AG20443 (cell line): ENCODE measurements around the gene SLIT3.
A peak's percentile ranks its signal among the peaks of the same experiment; 100 is the strongest.

Experiments used
- DNase-seq: peaks from one replicate; pipeline ENCODE4 v3.0.0; 2012; ENCODE audit warnings: low spot score, mixed read lengths

Gene SLIT3

DNA sequence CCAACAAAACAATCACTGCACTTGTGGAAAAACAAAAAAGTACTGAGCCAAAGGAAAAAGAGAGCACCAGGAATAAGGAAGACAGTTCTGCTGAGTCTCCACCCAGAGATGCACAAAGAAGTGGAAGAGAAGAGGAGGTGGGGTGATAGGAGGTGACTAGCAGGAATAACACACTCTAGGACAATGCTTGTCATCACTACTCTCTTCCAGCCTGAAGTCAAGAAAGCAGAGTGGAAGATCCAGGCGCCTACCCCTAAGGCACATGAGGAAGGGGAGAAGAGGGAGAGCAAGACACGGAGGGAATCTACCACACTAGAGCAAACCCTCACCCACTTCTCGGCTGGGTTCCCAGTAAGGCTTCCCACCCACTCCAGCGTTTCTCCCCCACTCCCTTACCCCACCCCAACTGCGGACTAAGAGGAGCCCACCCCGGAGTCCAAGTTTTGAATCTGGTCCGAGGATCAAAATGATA lies 1.7 kb downstream of the SLIT3 start:
- peak; percentile 26 for DNase-seq

DNA sequence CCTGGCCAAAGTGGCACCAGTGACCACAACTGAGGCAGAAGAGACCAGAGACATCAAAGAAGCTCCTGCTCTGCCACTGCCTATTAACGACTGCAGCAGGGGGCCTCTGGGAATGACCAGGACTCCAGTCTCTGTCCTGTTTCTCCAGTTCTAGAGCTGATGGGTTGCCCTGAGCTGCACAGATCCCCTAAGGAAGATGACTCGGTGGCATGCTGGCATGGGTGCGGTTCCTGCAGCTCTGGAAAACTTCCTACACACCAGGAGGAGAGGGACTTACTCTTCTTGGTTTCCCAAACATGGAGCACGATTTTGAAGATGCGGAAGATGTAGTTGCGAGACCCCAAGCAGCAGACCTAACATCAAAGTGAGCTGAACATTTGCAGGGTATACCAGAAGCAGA lies 2.7 kb downstream of the SLIT3 start:
- no peak for DNase-seq

DNA sequence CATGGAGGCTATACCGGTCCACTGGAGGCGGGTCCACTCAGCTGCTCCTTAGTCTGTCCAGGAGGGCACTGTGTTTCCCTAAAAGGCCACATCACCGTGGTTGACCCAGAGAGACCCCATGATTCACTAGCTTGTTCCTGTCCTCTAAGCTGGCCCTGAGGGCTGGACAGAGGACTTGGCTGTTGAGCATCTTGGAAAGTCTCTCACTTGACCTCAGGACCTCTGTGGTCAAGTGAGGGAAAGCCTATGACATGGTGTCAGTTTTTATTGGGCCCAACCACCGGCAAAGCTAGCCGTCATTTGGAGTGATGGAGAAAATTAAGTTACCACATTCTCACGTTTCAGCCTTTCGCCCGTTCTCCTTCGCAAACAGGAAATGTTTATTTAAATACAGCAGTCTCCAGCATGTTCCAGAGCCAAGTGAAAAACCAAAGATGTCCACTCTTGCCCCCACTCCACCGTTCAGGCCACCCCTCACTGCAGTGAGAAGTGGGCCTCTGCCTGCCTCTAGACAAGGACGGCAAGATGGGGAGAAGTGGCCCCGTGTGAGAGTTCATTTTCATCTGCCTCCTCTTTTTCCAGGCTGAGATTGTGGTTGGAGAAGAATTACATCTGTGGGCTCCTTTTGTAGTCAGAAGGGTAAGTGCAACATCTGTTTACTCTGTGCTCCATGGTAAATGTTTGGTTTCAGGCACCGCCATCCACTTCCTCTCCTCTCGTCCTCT lies 4.4 kb downstream of the SLIT3 start:
- DNase-seq: peak; percentile 85

DNA sequence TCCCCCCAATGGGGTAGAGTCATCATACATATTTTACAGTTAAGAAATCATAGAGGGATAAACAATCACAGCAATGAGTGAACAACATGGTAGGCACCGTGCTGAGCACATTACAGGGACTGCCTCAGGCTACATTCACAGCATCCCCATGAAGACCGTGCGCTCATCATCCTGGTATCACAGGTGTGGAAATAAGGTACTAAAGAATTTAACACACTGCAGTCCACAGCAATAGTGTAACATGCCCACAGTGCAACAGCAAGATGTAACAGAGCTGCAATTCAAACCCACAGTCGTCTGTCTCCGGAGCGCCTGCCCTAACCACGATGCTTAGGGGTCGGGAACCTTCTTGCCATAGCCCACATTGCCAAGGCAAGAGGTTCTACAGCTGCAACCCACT lies 5.6 kb downstream of the SLIT3 start:
- no peak for DNase-seq

DNA sequence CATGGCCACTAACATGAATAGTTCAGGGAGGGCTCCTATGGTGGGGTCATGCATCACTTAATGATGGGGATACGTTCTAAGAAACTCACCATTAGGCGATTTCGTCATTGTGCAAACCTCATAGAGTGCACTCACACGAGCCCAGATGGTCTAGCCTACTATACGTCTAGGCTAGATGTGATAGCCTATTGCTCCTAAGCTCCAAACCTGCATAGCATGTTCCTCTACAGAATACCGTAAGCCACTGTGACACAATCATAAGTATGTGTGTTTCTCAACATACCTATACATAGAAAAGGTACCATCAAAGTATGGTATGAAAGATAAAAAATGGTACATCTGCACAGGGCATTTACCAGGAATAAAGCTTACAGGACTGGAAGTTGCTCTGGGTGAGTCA lies 6.3 kb downstream of the SLIT3 start:
- DNase-seq: no peak

DNA sequence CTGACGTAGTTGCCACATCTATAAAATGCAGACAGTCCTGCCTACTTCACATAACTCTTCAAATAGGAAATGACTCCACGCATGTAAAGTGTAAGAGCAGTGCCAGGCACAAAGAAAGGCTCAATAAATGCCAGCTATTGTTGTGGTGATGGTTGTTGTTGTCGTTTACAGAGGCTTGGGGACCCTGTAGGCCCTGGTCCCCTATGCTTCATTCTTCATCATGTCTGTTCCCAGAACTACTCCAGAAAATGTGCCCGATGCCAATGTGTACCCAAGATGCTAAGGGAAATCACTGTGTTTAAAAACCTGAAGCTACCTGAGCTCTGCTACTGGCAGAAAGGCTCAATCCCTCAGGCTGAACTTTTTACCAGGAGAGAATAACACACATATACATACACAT lies 9.1 kb downstream of the SLIT3 start:
- DNase-seq: no peak

DNA sequence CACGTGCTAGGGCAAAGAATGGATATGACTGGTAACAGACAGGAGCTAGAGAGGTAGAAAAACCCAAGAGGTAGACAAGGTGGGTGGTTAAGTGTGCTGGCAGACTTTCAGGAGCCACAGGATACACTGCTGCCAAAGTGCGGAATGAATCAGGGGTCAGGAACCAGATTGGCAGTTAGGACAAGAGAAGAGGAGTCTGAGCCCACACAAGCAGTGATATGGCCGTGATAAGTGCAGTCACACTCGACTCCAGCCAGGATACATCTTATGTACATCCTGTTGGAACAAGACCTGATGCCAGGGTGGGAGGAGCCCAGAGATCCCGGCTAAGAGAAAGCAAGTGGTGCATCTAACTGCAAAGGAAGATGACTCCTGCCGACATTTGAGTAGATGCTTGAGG lies 10.0 kb downstream of the SLIT3 start:
- DNase-seq: no peak

DNA sequence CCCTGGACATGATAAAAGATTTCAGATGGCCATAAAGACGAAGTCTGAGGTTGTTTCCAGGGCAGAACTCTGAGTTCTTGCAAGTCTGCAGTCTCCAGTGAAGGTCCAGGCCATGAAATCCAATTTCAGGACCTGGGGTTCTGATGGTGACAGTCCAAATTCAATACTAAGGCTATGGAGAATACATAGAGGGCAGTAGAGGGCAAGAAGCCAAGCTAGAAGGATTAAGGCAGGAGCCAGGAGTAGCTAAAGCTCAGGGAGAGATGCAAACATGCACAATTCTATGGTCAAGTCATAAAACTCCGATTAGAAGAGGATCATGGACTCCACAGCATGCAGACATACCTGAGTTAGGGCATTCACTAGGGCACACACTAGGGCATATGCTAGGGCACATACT lies 11.4 kb downstream of the SLIT3 start:
- no peak for DNase-seq

DNA sequence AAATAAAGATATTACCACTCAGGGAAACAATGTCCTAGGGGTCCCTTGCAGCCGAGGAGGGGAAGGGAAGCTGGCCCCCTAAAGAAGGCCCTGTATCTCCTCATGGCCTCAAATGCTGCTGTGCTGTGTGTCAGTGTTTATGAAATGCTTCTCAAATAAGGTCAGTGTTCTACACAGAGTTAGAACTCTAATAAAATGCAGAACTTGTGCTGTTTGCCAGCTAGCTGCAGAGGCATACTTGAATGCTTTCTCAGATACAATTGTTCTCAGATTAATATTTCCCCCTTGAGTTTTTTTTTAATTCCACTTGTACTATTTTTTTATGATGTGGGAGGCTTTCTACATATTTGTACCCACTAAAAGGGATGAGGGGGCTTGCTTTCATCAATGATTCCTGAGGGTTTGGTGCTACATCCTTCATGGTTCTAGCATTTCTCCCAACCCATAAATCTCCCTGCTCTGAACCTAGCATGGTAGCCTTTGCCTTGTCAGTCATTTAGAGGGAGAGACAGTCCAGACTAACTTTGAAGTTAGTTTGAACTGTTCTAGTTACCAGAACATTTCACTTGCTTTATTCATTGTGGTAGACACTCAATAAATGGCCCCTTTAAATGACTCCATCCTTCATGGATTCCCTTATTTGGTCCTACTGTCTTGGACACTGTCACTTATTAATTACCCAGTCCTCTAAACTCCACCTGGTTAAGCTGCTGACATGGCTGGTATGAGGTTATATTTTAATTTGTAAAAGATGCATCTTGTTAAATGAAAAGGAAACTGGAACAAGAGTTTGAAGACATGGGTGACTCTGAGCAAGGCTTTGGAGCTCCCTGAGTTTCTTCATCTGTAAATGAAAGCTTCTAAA lies 12.6 kb downstream of the SLIT3 start:
- DNase-seq: no peak

DNA sequence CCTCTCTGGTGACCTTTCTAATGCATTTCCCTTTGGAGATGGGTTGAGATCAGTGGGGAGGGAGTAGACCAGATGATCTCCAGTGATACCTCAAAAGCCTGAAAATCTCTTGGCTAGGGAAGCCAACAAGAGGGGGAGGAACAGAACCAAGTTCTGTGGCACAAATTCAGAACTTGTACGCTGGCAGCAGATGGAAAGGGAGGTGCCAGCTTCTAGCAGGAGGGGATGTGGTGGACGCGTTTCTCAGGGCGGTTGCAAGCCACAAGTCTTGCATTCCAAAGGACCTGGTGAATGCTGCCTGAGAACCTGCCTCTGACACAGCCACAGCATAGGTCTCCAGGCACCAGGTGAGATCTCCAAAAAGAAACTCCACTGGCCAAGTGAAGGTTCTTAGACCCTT lies 13.4 kb downstream of the SLIT3 start:
- DNase-seq: no peak

DNA sequence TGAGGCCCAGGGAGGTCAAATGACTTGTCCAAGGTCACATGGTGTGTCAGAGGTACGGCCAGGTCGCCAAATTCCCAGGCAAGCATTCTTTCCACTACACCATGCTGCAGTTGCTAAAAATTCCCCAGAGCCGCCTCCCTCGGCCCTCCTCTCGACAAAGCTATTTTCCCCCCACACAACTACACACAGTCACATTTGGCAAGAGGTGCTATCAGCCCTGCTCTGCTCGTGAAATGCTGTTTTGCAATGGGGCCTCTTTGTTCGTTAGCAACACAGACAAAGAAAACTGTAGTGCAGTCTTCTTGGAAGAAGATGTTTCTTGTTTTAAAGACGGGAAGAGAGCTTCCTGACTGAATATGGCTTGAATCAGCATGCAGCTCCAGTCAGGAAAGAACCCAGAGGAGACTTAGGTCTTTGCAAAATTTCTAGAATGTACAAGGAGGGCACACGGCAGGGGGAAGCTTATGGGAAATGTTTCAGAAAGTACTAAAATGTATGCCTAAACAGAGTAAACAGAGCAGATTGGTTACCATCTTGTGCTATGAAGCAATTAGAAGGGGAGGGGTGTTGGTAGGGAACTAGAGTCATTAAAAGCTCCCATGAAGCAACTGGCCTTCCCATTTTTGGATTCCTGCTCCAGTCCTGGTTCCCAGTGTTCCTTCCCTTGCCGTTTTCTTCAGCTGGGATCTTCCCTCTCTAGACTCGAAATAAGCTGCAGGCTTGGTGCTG lies 14.2 kb downstream of the SLIT3 start:
- DNase-seq: no peak

DNA sequence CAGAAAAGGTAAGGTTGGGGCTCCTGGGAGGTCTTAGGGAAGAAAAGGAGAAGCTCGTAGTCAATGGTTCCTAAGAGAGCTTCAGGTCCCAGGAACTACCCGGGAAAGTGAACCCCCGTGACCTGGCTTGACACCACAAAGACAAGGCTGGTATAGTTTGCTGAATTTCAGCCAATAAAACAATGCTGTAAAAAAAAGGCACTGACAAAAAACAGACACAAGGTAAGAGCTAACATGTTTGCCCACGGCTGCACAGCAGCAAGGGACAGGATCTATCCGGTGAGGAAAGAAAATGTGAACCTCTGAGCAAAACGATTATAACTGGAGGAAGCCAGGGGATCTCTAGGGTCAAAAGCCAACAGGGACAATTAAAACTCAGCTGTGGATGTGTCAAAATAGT lies 17.1 kb downstream of the SLIT3 start:
- no peak for DNase-seq

DNA sequence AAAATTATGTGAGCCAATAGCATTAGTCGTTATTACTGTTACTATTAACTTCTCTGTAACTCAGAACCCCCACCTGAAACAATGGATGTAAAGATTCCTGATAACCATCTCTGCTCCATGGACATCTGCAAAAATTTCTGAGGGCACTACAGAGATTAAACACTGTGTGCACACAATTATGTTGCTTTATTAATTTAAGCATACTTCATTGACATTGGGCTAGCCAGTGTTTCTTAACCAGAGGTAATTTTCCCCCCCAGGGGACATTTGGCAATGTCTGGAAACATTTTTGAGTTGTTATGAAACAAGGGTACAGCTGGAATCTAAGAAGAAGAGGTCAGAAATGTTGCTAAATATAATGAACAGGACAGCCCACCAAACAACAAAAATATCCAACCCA lies 19.3 kb downstream of the SLIT3 start:
- DNase-seq: no peak

DNA sequence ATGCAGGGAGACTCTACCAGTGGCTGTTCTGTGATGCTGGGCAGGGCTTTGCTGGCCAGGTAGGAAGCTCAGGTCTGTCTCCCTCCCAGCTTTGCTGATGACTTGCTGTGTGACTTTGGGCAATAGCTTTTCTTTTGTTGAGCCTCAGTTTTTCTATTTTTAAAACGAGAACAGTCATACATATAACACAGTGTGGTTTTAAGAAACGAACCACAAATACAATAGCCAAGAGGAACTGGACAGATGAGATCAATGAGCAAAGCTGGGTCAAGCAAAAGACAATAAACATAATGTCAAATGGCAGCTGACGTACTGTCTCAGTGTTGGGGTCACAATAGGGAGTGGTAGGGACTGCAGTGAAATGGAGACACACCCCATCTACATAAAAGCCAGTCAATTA lies 20.2 kb downstream of the SLIT3 start:
- no peak for DNase-seq

DNA sequence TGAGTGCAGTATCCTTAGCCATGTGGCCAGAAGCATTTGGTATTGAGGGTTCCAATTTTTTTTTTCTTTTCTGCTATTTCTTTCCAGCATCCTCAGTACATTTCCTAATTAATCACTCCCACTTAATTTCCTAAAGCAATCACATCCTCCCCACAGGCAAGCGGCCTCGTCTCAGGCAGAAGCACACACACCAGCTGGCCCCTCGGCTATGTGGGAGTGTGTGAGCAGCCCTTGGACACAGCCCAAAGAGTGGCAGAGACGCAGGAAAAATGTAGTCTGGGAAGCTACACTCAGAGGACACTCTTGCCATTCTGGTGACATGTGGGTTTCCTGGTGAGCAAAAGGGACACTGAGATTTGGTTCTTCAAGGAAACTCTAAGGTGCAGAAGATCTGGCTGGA lies 20.7 kb downstream of the SLIT3 start:
- no peak for DNase-seq

DNA sequence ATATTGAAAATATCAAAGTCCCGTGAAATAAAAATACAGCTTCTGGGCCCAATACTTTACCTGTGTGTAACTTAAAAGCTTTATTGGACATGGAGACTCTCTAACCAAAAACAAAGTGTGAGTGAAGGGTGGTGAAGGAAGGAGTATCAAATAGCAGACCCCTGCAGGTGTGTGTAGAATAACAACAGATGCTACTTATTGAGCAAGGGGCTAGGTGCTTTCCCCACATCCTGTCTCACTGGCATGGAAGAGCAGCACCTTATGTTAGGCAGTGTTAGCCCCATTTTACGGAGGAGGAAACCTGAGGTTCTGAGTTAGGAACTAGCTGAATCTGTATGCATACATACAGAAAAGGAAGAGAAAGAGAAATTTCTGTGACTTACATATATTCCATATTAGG lies 21.8 kb downstream of the SLIT3 start:
- no peak for DNase-seq

DNA sequence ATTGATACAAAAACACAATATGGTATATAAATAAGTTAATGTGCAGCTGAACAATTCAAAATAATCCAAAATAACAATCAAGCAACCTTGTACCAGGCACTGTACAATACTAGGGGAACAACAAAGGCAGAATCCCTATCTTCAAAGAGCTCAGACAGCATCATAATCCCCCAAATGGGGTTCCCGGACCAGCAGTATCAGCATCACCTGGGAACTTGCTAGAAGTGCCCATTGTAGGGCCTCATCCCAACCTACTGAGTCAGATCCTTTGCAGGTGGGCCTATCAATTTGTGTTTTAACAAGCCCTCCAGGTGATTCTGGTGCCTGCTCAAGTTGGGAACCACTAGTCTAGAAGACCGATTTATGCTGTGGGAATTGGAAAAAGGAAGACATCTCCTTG lies 27.1 kb downstream of the SLIT3 start:
- DNase-seq: no peak

DNA sequence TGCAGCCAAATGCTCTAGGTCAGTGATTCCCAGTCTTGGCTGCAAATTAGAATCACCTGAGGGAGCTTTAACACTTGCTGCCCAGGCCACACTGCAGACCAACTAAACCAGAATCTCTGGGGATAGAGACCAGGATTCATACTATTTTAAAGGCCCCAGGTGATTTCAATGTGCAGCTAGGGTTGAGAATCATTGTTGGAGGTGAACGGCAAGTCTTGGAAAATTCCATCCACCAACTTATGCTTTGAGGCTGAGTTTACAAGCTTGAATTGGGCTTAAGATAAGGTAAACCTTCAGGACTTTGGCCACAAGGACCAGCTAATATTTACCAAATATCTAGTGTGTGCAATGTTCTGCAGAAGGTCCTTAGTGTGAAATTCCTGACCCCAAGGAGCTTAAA lies 27.5 kb downstream of the SLIT3 start:
- no peak for DNase-seq

DNA sequence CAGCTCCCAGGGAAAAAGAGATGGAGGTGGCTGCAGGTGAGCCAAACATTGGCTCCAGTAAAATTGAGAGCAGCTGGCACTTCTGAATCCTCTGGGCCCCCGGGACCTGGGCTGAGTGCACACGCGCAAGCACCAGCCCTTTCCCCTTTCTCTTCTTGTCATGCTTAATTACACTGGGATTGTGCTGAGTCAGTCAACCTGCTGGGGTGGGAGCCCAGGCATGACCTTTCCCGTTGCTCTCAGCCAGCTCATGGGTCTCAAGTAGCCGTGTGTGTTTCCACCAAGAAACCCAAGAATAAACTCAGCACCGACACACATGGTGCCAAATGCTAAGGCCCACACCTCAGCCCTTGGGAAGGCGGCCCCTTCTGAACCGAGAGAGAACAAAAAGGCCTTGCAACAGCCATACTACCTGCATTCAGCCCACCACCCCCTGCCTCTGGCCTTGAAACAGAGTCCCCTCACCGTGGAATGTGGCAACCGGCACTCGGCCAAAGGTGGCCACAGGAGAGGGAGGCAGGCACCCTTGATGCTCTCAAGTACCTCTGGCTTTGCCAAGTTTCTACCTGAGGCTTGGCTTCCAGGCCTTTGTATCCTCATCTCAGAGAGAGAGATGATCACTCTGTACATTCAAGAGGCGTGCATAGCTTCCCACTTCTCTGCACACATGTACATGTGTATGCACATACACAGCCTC lies 28.1 kb downstream of the SLIT3 start:
- no peak for DNase-seq

DNA sequence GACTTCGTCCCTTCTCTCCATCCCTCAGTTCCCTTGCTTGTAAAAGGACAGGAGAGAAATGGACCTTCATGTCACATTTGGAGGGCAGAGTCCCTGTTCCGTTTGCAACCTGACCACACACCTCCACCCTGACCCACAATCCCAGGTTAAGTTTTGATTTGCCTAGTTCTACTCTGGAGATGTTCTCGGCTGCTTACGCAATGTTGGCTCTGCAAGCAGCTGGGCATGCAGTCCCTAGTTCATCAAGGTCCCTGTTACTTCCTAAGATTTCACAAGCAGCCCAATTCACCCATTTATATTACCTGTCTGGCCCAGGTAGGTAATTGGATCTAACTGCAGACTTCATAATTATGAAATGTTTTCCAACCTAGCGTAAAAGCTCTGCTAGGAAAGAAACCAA lies 28.8 kb downstream of the SLIT3 start:
- DNase-seq: no peak

DNA sequence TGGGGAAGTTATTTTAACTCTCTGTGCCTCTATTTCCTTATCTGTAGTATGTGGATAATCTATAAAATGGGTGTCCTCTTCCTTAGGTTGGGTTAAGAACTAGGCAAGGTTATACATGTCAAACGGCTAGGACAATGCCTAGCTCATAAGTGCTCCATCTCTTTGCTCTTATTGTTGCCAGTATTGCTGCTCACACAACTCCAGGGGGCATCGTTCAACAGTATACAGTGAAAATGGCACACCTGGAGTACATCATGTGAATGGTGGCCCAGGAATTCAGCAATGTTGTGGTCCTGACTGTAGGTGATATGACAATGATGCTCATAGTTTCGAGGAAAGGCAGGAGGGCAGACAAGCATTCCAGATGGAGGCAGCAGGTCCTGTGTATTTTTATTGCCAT lies 30.1 kb downstream of the SLIT3 start:
- DNase-seq: no peak

DNA sequence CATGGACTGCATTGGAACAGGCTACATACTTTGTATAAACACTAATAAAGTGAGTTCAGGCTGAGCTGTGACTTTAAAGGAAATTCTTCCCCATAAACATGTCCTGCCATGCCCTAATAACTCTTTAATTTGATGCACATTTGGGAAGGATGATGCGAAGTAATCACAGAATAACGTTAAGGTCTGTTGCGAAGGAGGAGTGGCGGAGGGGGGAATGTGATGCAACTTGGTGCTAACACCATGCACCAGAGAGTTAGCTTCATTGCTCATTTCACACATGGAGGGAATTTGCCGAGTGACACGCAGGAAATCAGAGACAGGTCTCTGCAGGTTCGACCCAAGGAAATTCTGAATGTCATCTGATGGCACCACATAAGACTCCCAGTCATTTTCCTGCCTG lies 32.9 kb downstream of the SLIT3 start:
- peak; percentile 76 for DNase-seq
